Panc1 (cell line): ENCODE measurements around the gene C1QL1. TPM values are rescaled to one million over a fixed set of nuclear protein-coding genes. Genes with fewer than 3 reads are reported as not detected.

Source experiments
- ATAC-seq: fragments of 200-7000 bp; cut with Tn5 transposase; 2 replicates; pipeline ENCODE4 v1.9.1; 2020; ENCODE audit warnings: mild to moderate bottlenecking, moderate library complexity
- BruUV-seq: library from RNA; stranded (reverse); fragments of 400-500 nt; replicated peaks from 2 replicates; lab custom pipeline; 2021; lab: Mats Ljungman, UMichigan
- CTCF ChIA-PET: fragments of 300-600 bp; sonication (Branson Sonifier 250); formaldehyde crosslinking; loops from one replicate; lab custom pipeline; 2022; ENCODE audit warnings: antibody characterized with exemption; lab: Charles Lee
- POLR2A ChIA-PET: fragments of 300-600 bp; sonication (Branson Sonifier 250); formaldehyde crosslinking; loops from one replicate; lab custom pipeline; 2022; ENCODE audit warnings: antibody characterized with exemption; lab: Charles Lee
- DNase-seq: peaks from one replicate; pipeline ENCODE4 v3.0.0-alpha.2; 2010; ENCODE audit warnings: low read depth, low spot score
- H3K27ac ChIP-seq: 2 replicates; pipeline ENCODE4 v1.5.1; 2011; ENCODE audit warnings: mild to moderate bottlenecking, low read length, inconsistent platforms
- H3K27me3 ChIP-seq: fragments of 200-500 bp; sonication (Bioruptor generic); 2 replicates; pipeline ENCODE4 v1.6.0; 2014; ENCODE audit warnings: low read length, inconsistent platforms; ENCODE audit not compliant: control insufficient read depth, insufficient read depth
- H3K36me3 ChIP-seq: fragments of 200-500 bp; sonication (Bioruptor generic); 2 replicates; pipeline ENCODE4 v1.5.1; 2014; ENCODE audit warnings: inconsistent platforms, mild to moderate bottlenecking, low read length, moderate library complexity; ENCODE audit not compliant: control insufficient read depth, insufficient read depth
- H3K4me1 ChIP-seq: 2 replicates; pipeline ENCODE4 v1.5.1; 2011; ENCODE audit warnings: inconsistent platforms, mild to moderate bottlenecking, low read length, moderate library complexity; ENCODE audit not compliant: control insufficient read depth, insufficient read depth
- H3K4me3 ChIP-seq, 2 experiments: 2 replicates each; pipeline ENCODE4 v1.5.1; 2011 to 2012; ENCODE audit warnings: low read depth in 2 of 2, low read length in 2 of 2, mild to moderate bottlenecking in 2 of 2, inconsistent platforms in 1 of 2, moderate library complexity in 1 of 2
- H3K9me3 ChIP-seq: fragments of 200-500 bp; sonication (Bioruptor generic); 2 replicates; pipeline ENCODE4 v1.5.1; 2014; ENCODE audit warnings: low read depth, mild to moderate bottlenecking, inconsistent platforms, low read length, moderate library complexity; ENCODE audit not compliant: control insufficient read depth, insufficient read depth
- CTCF ChIP-seq: fragments of 450-650 bp; IDR thresholded peaks from 2 replicates; pipeline ENCODE4 v1.5.1; 2017; ENCODE audit warnings: mild to moderate bottlenecking
- POLR2AphosphoS5 ChIP-seq: IDR thresholded peaks from 2 replicates; pipeline ENCODE4 v1.6.1; 2012; ENCODE audit warnings: mild to moderate bottlenecking, low read depth, low read length, moderate library complexity
- REST ChIP-seq, 2 experiments: IDR thresholded peaks; 2 replicates each; pipeline ENCODE4 v1.6.1; 2011 to 2012; ENCODE audit warnings: low read depth in 2 of 2, control low read depth in 1 of 2, low read length in 1 of 2, mild to moderate bottlenecking in 1 of 2, moderate library complexity in 1 of 2; ENCODE audit not compliant: insufficient read depth in 1 of 2
- SIN3A ChIP-seq: IDR thresholded peaks from 2 replicates; pipeline ENCODE4 v1.6.1; 2012; ENCODE audit warnings: low read depth, mild to moderate bottlenecking, low read length, moderate library complexity, borderline replicate concordance; ENCODE audit not compliant: insufficient read depth
- TCF7L2 ChIP-seq: IDR thresholded peaks from 2 replicates; pipeline ENCODE4 v1.6.1; 2011; ENCODE audit warnings: mild to moderate bottlenecking, low read depth, low read length, inconsistent platforms
- in situ Hi-C: cut with HindIII; loops from 2 replicates; pipeline ENCODE4 v1.10.0; 2016; ENCODE audit warnings: low sequenced_read_pairs, low pct_unique_long_range_greater_than_20kb
- intact Hi-C: fragments of 100-400 bp; cut with micrococcal nuclease; formaldehyde crosslinking; loops from one replicate; pipeline ENCODE4 v1.10.0; 2022; ENCODE audit not compliant: unreplicated experiment
- total RNA-seq: library from RNA; stranded (reverse); gene quantifications from one replicate; pipeline ENCODE4 v1.2.1, GENCODE V29; 2021; ENCODE audit not compliant: unreplicated experiment

Gene C1QL1
- total RNA-seq, 1 experiment from 2014 or later = 9.5 TPM

- Histone ChIP-seq H3K4me3 (no peak overlapping the region), H3K4me1 (no peaks in the 10 kb centered on the region), H3K27ac (no peak overlapping the region), H3K36me3 (no peaks in the 10 kb centered on the region), H3K27me3 (no peaks in the 10 kb centered on the region), H3K9me3 (no peaks in the 10 kb centered on the region)
- ChIA-PET CTCF (interaction anchor here (0.7 kb wide), 1 partner anchor 51 kb away, joined by 6 read pairs; no protein-coding TSS in a partner anchor), POLR2A (no interaction called here)
- intact Hi-C loops = no loop called here
- no peak for DNase-seq
- in situ Hi-C loops = no loop called here
- no TSS peak for BruUV-seq
- no peak for ATAC-seq
- no peak for TF ChIP-seq CTCF
- TF ChIP-seq TCF7L2 = no peak
- TF ChIP-seq REST (IDR thresholded peaks at IDR 0.05; ENCODE audit: insufficient read depth in 1 of 2, low read depth in 2 of 2, low read length in 1 of 2) = no peak
- no peak for TF ChIP-seq POLR2AphosphoS5
- no peak for TF ChIP-seq SIN3A
These were observed 46.0 kb downstream of the C1QL1 start for GRCh38 chr17:44922136-44922535.

GRCh38 chr17:44921122-44921882 lies 46.8 kb downstream of the C1QL1 start:
- TF ChIP-seq CTCF = no peak
- no peak for TF ChIP-seq POLR2AphosphoS5
- no peak for TF ChIP-seq REST (IDR thresholded peaks at IDR 0.05; ENCODE audit: insufficient read depth in 1 of 2, low read depth in 2 of 2, low read length in 1 of 2)
- no peak for TF ChIP-seq TCF7L2
- TF ChIP-seq SIN3A = no peak
- intact Hi-C loops = no loop called here
- POLR2A ChIA-PET = no interaction called here
- ATAC-seq (no peak), DNase-seq (no peak)
- Histone ChIP-seq H3K4me3 (no peak overlapping the region), H3K4me1 (no peaks in the 10 kb centered on the region), H3K27me3 (no peaks in the 10 kb centered on the region), H3K9me3 (no peaks in the 10 kb centered on the region), H3K27ac (no peak overlapping the region), H3K36me3 (no peaks in the 10 kb centered on the region)
- CTCF ChIA-PET = interaction anchor here (0.7 to 2.4 kb wide), 3 partner anchors 40 to 100 kb away, joined by 4 to 15 read pairs (median 6); no protein-coding TSS in a partner anchor
- BruUV-seq = no TSS peak
- in situ Hi-C loops = no loop called here
